Activated CD4-positive, alpha-beta T cell treated with anti-CD3 and anti-CD28 coated beads for 4 hours (primary cell): ENCODE measurements around the gene KHDC4.

Source experiments
- DNase-seq, 2 donors: peaks; one replicate each; pipeline ENCODE4 v3.0.0-alpha.2; 2020

Gene KHDC4

DNA sequence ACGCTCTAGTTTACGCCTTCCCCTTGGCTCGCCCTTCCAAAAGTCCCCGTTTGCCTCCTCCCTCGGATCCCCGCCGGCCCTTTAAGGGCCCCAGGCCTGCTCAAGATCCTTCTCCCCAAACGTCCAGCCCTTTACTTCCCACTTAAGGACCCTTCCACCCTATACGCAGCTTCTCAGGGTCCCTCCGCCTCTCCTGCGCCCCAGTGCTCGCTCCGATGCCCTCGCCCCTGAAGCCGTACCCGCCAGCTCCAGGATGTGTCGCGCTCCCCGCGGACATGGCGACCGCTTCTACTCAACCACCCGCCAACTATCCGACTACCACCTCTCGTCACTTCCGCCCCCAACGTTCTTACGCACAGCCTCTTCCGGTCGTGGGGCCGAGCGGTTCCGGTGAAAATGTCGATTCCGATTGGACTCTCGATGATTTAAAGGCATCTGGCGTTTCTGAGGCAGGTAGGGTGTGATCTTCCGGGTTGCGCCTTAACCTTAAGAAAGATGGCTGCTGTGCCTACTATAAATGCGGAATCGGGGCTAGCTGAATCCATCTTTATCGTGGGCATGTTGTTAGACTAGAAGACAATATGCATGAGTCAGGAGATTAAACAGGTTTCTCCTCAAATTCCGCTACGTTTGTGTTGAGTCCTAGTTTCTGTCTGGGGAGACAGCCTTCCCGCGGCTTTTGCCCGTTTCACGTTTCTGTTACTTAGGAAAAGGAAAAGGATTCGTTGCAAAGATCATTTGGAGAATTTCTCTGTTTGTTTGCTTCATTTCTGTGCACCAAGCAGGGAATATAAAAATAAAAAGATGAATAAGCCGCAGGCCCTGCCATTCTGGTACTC, at the start of gene KHDC4:
Gene KHDC4, minus strand, starts transcription at position 317 of the 839 bp plus-strand sequence. Its CDS starts 40 bp downstream, at position 277.
- DNase-seq: peak; percentile 92 to 93

DNA sequence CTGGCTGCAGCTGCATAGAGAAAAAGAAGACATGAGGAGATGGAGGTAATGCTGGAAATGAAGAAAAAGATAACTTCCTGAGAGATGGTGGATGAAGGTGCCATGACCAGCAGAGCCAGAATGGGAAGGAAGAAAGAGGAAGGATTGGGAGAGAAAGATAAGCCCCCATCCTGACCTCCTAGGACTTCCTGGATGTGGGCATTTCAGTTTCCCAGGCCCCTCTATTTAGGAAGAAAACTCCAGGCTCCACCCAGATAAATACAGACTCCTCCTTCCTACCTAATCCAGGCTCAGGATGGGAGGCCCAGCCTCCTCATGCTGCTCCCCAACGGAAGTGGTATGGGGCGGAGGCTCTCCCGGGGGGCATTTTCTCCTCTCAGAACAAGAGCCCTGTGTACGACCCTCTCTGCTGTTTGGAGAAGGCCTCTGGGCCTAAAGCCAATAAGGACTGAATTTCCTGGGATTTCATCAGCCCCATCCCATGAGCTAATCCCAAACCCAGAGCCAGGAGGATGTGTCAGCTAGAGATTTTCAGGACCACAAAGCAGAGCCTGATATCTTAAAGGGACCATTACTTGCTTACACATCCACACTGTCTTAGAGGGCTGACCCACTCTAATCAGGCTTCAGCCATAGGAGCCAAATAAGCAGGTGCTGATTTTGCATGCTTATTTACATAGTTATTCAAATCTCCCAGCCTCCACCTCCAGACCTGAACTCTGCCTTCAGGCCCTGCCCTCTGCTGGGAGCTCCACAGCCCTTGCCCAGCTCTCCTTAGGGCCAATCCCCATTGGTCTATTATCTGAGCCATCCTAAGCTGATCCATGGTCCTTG, 49.2 kb upstream of the KHDC4 start:
- DNase-seq: no peak

GRCh38 chr1:155982106-155982505, 47.9 kb upstream of the KHDC4 start:
- no peak for DNase-seq

GRCh38 chr1:155981266-155982088, 47.3 kb upstream of the KHDC4 start:
- DNase-seq: peak; percentile 40 to 45

DNA sequence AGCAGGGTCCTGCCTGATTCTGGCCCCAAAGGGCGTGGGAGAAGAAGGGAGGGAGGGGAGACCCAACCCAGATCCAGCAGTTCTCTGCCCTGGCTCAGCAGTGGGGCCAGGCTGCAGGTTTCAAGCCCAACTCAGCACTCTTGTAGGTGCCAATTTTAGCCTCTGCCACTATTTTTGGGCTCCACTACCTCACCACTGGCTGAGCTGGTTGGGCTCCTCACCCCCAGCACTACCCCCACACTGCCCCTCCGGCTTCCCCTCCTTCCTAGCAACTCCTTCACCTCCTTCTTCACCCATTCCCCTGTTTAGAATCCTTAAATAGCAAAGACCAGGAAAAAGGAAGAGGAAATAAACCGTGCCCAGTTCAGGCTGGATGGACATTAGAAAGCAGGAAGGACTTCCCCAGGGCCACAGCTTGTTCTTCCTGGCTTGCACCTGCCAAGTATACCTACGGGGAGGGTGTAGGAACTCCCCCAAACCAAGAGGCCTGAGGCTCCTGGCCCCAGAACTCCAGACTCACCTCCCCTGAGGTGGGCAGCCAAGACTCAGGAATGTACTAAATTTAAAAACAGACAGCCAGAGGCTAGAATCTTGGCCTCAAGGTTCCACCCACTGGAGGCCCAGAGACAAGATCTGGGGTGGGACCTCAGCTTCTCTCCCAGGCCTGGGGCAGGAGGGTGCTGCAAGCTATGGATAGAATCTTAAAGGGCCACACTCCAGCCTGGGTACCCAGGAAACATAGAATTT, 45.6 kb upstream of the KHDC4 start:
- DNase-seq: no peak

DNA sequence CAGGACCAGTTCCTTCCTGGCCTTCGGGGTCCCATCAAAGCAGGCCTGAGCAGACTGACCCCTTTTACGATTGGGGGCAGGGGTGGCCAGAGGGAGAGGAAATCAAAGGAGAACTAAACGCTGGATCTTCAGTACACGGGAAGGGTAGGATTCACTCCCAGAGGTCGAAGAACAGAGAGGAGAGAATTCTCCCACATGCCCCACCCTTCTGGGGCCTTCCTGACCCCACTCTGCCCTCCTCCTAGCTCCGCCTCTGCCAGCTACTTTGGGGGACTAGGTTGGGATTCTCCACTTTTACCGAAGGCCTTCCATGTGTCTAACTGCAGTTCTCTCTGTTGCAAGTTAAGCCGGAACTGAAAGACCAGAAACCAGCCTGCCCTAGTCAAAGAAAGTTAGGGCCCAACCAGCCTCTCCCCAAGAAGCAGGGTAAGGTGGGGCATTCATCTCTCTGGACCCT, 44.8 kb upstream of the KHDC4 start:
- DNase-seq: no peak

- DNase-seq: peak; percentile 83 to 86
These were observed 44.2 kb upstream of the KHDC4 start, which contains the start of gene ARHGEF2 for GRCh38 chr1:155978325-155978972. Gene ARHGEF2, minus strand, starts transcription at chr1:155978547. Its CDS starts 120 bp downstream, at chr1:155978427.

GRCh38 chr1:155977690-155978324, 43.6 kb upstream of the KHDC4 start:
- DNase-seq: peak; percentile 79 to 81

DNA sequence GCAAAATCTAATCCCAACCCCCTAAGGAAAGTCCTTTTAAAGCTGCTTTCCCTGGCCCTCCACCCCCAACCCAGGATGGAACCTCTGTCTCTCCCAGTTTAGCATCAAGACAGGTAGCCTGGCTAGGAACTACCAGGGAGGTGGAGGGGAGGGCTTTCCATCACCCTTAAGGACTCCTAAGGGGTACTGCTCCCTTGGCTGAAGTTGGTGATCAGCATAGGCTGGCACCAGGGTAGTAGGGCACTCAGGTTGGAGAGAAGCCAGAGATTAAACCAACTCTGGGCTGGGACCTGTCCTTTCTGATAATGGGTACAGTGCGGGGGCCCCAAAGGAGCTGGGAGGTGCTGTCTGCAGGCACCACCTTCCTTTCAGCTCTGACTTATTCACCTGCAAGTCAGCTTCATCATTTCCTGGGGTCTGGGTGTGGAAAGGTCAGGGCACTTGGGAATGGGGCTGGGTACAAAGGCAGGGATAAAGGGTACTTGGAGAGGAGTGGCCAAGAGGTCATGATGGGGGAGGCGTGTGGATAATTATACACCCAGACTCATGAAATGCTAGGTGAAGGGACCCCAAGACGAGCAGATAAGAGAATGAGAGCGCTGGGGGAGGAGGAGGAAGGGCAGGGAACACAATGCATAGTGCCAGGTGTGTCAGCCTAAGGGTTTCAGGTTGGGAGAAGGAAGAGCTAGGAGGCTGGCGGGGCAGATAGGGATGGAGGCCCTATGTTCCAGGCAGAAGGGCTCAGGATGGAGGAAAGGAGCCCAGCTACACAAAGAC, 42.9 kb upstream of the KHDC4 start:
- peak; percentile 32 to 45 for DNase-seq

GRCh38 chr1:155976062-155976912, 42.1 kb upstream of the KHDC4 start:
- peak; percentile 63 to 70 for DNase-seq

GRCh38 chr1:155975375-155976061, 41.3 kb upstream of the KHDC4 start:
- no peak for DNase-seq

GRCh38 chr1:155974208-155975115, 40.2 kb upstream of the KHDC4 start:
- no peak for DNase-seq

DNA sequence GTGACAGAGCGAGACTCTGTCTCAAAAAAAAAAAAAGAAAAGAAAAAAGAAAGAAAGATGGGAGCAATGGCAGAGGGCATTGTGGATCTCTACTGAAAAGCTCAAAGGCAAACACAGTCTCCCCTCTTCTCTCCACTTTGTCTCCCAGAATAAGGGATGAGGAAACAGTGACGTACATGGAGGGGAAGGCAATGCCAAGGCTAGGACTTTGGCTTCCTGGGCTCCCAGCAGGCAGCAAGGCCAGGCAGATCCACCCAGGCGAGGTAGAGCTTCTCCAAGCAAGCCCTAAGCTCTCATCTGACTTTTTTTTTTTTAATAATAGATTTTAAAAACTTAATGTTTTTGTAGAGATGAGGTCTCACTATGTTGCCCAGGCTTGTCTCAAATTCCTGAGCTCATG, 39.5 kb upstream of the KHDC4 start:
- no peak for DNase-seq

GRCh38 chr1:155971910-155972809, 37.9 kb upstream of the KHDC4 start:
- no peak for DNase-seq

- peak in 1 of 2 donors; percentile 34 for DNase-seq
These were observed 36.4 kb upstream of the KHDC4 start for GRCh38 chr1:155970531-155971167.

DNA sequence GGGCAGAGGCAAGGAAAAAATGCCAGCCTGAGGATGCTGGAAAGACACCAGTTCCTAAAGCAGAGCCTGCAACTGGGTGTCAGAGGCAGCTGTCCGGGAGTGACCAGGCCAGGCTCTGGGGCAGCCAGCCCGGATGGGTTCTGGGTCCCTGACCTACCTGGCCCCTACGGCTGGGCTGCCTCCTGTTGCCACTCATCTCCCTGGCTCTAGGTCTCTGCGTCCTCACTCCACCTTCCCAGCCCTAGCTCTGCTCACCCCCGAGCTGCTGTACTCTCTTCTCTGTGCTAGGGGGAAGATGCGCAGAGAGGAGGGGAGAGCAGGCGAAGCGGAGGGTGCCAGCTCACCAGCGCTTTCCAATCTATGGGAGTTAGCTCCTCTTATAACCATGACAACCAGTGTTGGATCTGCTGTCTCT, 35.2 kb upstream of the KHDC4 start:
- DNase-seq: no peak
